HUES64 (cell line): ENCODE data around the gene CD151.

Experiments
- H3K27ac ChIP-seq: 2 replicates; pipeline ENCODE4 v1.7.0; 2013; ENCODE audit warnings: low read depth, low read length, inconsistent platforms
- H3K27me3 ChIP-seq: 2 replicates; pipeline ENCODE4 v1.6.1; 2013; ENCODE audit warnings: mild to moderate bottlenecking, low read length; ENCODE audit not compliant: insufficient read depth
- H3K36me3 ChIP-seq: 2 replicates; pipeline ENCODE4 v1.6.1; 2013; ENCODE audit warnings: mild to moderate bottlenecking, low read length; ENCODE audit not compliant: insufficient read depth
- H3K4me1 ChIP-seq: 2 replicates; pipeline ENCODE4 v1.6.1; 2013; ENCODE audit warnings: mild to moderate bottlenecking, low read length, moderate library complexity; ENCODE audit not compliant: insufficient read depth
- H3K4me3 ChIP-seq: 2 replicates; pipeline ENCODE4 v1.5.1; 2013; ENCODE audit warnings: mild to moderate bottlenecking, low read length, moderate library complexity
- H3K9ac ChIP-seq: 2 replicates; pipeline ENCODE4 v1.6.1; 2013; ENCODE audit warnings: mild to moderate bottlenecking, low read depth, low read length
- H3K9me3 ChIP-seq: 2 replicates; pipeline ENCODE4 v1.6.1; 2013; ENCODE audit warnings: low read depth, low read length; ENCODE audit not compliant: insufficient read depth
- WGBS: fragments of 150-250, 120-280 bp; methylation state at CpG from one replicate; pipeline ENCODE4 v1.1.7; 2013; ENCODE audit warnings: missing lambda C conversion rate; 5-methylcytosine and 5-hydroxymethylcytosine counted together

Gene CD151

GRCh38 chr11:808427-809286, 24.1 kb upstream of the CD151 start:
- Histone ChIP-seq H3K27ac (peak overlapping the region; percentile 98), H3K9me3 (no peaks in the 10 kb centered on the region), H3K4me1 (peaks cover 6% of the 10 kb centered on the region), H3K4me3 (peak overlapping the region; percentile 98), H3K9ac (peak overlapping the region; percentile 99), H3K36me3 (peaks cover 31% of the 10 kb centered on the region), H3K27me3 (no peaks in the 10 kb centered on the region)
- WGBS, result 36% methylated on average over 36 of the region's 36 CpGs

GRCh38 chr11:809287-810039, 23.3 kb upstream of the CD151 start, which contains the start of gene RPLP2:
Gene RPLP2, plus strand, starts transcription at chr11:809967. Its CDS starts 268 bp downstream, at chr11:810235.
- Histone ChIP-seq H3K27ac (peak within 1 kb of the TSS; percentile 98), H3K4me1 (peaks cover 6% of the 10 kb centered on the region), H3K4me3 (peak within 1 kb of the TSS; percentile 98), H3K27me3 (no peaks in the 10 kb centered on the region), H3K9ac (peak within 1 kb of the TSS; percentile 99), H3K9me3 (no peaks in the 10 kb centered on the region), H3K36me3 (peaks cover 32% of the 10 kb centered on the region)
- under 1% methylated on average over 81 of the region's 81 CpGs for WGBS

- WGBS, result under 1% methylated on average over 55 of the region's 55 CpGs
These were observed 22.6 kb upstream of the CD151 start for GRCh38 chr11:810040-810567.

GRCh38 chr11:811446-812245, 21.1 kb upstream of the CD151 start:
- H3K9me3 ChIP-seq, result no peaks in the 10 kb centered on the region
- peak overlapping the region; percentile 98 for H3K4me3 ChIP-seq
- H3K27me3 ChIP-seq, result no peaks in the 10 kb centered on the region
- H3K27ac ChIP-seq, result peak overlapping the region; percentile 98
- peaks cover 6% of the 10 kb centered on the region for H3K4me1 ChIP-seq
- H3K9ac ChIP-seq, result peak overlapping the region; percentile 99
- WGBS, result 91% methylated on average over 13 of the region's 14 CpGs
- peaks cover 35% of the 10 kb centered on the region for H3K36me3 ChIP-seq

More at GRCh38 chr11:810040-810567, 22.6 kb upstream of the CD151 start:
- Histone ChIP-seq H3K27ac (peak overlapping the region; percentile 98), H3K4me3 (peak overlapping the region; percentile 98), H3K9ac (peak overlapping the region; percentile 99), H3K4me1 (peaks cover 6% of the 10 kb centered on the region), H3K27me3 (no peaks in the 10 kb centered on the region), H3K9me3 (no peaks in the 10 kb centered on the region), H3K36me3 (peaks cover 34% of the 10 kb centered on the region)

- Histone ChIP-seq H3K9me3 (no peaks in the 10 kb centered on the region), H3K27ac (no peak overlapping the region), H3K36me3 (peaks cover 35% of the 10 kb centered on the region), H3K9ac (no peak overlapping the region; the same call in 1 of the 2 replicates), H3K27me3 (no peaks in the 10 kb centered on the region), H3K4me3 (no peak overlapping the region), H3K4me1 (peaks cover 6% of the 10 kb centered on the region)
- WGBS, result 97% methylated on average over 3 of the region's 3 CpGs
These were observed 20.4 kb upstream of the CD151 start for GRCh38 chr11:812390-812789.

- H3K4me3 ChIP-seq, result no peak overlapping the region
- H3K4me1 ChIP-seq, result peaks cover 6% of the 10 kb centered on the region
- 94% methylated on average over 6 of the region's 6 CpGs for WGBS
- peaks cover 35% of the 10 kb centered on the region for H3K36me3 ChIP-seq
- no peaks in the 10 kb centered on the region for H3K27me3 ChIP-seq
- no peak overlapping the region; the same call in 1 of the 2 replicates for H3K27ac ChIP-seq
- 0 out of 2 replicates have a peak overlapping the region, but pooled peaks have one; percentile 9 for H3K9ac ChIP-seq
- H3K9me3 ChIP-seq, result no peaks in the 10 kb centered on the region
These were observed 19.7 kb upstream of the CD151 start for GRCh38 chr11:813072-813455.

- H3K4me1 ChIP-seq, result peaks cover 6% of the 10 kb centered on the region
- H3K9me3 ChIP-seq, result no peaks in the 10 kb centered on the region
- peaks cover 35% of the 10 kb centered on the region for H3K36me3 ChIP-seq
- H3K4me3 ChIP-seq, result no peak overlapping the region
- H3K27me3 ChIP-seq, result no peaks in the 10 kb centered on the region
- H3K9ac ChIP-seq, result 0 out of 2 replicates have a peak overlapping the region, but pooled peaks have one; percentile 9
- 94% methylated on average over 9 of the region's 9 CpGs for WGBS
- H3K27ac ChIP-seq, result peak overlapping the region; percentile 49; the same call in 1 of the 2 replicates
These were observed 19.2 kb upstream of the CD151 start for GRCh38 chr11:813456-814096.

- no peaks in the 10 kb centered on the region for H3K9me3 ChIP-seq
- WGBS, result 90% methylated on average over 11 of the region's 11 CpGs
- H3K9ac ChIP-seq, result no peak overlapping the region
- H3K4me1 ChIP-seq, result peaks cover 4% of the 10 kb centered on the region
- H3K27ac ChIP-seq, result no peak overlapping the region
- no peaks in the 10 kb centered on the region for H3K27me3 ChIP-seq
- peaks cover 32% of the 10 kb centered on the region for H3K36me3 ChIP-seq
- no peak overlapping the region for H3K4me3 ChIP-seq
These were observed 16.9 kb upstream of the CD151 start for GRCh38 chr11:815675-816432.

- no peak overlapping the region for H3K9ac ChIP-seq
- H3K4me3 ChIP-seq, result no peak overlapping the region
- peaks cover 28% of the 10 kb centered on the region for H3K36me3 ChIP-seq
- H3K4me1 ChIP-seq, result no peaks in the 10 kb centered on the region; the same call in 1 of the 2 replicates
- H3K27ac ChIP-seq, result no peak overlapping the region
- H3K27me3 ChIP-seq, result no peaks in the 10 kb centered on the region
- no peaks in the 10 kb centered on the region for H3K9me3 ChIP-seq
- 73% methylated on average over 9 of the region's 11 CpGs for WGBS
These were observed 16.3 kb upstream of the CD151 start for GRCh38 chr11:816433-816779.
